ENCODE results near the gene SLC25A30. TPM values are rescaled to one million over a fixed set of nuclear protein-coding genes. Genes with fewer than 3 reads are reported as not detected.
"Not testable (repeated sequence)": the region's sequence is repeated elsewhere in the genome, so short reads cannot be mapped to it uniquely, and the experiment has no call there.

The SLC25A30 gene
- total RNA-seq, 2 experiments from 2014 or later: 18.9 to 21.2 TPM

GRCh38 chr13:45433381-45433790, 15.2 kb upstream of the SLC25A30 start:
- H3K4me1 Mint-ChIP-seq (ENCODE audit: low read depth): no peaks in the 10 kb centered on the region
- no peak for DNase-seq
- H3K36me3 Mint-ChIP-seq (ENCODE audit: low read depth): no peaks in the 10 kb centered on the region
- no peak overlapping the region for H3K4me3 Mint-ChIP-seq
- ChIA-PET CTCF (no interaction called here), POLR2A (interaction anchor here (1.2 kb wide), 1 partner anchor 55 kb away, joined by 3 read pairs; no protein-coding TSS in a partner anchor)
- TF ChIP-seq, protein P1, sequence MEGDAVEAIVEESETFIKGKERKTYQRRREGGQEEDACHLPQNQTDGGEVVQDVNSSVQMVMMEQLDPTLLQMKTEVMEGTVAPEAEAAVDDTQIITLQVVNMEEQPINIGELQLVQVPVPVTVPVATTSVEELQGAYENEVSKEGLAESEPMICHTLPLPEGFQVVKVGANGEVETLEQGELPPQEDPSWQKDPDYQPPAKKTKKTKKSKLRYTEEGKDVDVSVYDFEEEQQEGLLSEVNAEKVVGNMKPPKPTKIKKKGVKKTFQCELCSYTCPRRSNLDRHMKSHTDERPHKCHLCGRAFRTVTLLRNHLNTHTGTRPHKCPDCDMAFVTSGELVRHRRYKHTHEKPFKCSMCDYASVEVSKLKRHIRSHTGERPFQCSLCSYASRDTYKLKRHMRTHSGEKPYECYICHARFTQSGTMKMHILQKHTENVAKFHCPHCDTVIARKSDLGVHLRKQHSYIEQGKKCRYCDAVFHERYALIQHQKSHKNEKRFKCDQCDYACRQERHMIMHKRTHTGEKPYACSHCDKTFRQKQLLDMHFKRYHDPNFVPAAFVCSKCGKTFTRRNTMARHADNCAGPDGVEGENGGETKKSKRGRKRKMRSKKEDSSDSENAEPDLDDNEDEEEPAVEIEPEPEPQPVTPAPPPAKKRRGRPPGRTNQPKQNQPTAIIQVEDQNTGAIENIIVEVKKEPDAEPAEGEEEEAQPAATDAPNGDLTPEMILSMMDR (IDR thresholded peaks at IDR 0.05): no peak
- no peaks in the 10 kb centered on the region for H3K27me3 Mint-ChIP-seq
- H3K9me3 Mint-ChIP-seq: no peaks in the 10 kb centered on the region
- ATAC-seq: no peak
- H3K27ac Mint-ChIP-seq: no peak overlapping the region
- intact Hi-C loops (cut with micrococcal nuclease): no loop called here

DNA sequence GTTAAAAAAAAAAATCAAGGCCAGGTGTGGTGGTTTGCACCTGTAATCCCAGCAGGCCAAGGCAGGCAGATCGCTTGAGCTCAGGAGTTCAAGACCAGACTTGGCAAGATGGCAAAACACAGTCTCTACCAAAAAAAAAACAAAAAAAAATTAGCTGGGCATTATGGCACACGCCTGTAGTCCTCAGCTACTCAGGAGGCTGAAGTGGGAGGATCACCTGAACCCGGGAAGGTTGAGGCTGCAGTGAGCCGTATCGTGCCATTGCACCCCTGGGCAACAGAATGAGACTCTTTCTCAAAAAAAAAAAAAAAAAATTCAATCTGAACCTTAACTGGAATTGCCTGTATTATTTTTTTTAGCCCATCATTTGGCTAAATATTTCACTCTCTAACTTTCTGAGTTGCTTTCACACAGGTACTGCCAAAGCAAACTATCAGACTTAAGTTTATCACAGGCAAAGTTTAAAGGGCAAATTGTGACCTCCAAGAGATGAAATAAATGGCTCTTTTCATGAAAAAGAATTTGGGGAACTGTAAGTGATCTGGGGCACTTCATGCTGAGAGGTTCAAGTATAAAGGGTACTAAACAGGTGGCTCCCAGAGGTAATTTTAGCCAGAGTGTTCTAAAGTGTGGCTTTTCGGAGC, 14.7 kb upstream of the SLC25A30 start:
- TF ChIP-seq, protein P1 (IDR thresholded peaks at IDR 0.05): no peak
- no peak for DNase-seq
- no peaks in the 10 kb centered on the region for H3K4me1 Mint-ChIP-seq (ENCODE audit: low read depth)
- no peaks in the 10 kb centered on the region for H3K9me3 Mint-ChIP-seq
- H3K27me3 Mint-ChIP-seq: no peaks in the 10 kb centered on the region
- H3K36me3 Mint-ChIP-seq (ENCODE audit: low read depth): no peaks in the 10 kb centered on the region
- CTCF ChIA-PET: interaction anchor here (0.7 kb wide), 1 partner anchor 18 kb away, joined by 3 read pairs; no protein-coding TSS in a partner anchor
- ATAC-seq: no peak
- H3K4me3 Mint-ChIP-seq: no peak overlapping the region
- H3K27ac Mint-ChIP-seq: no peak overlapping the region
- POLR2A ChIA-PET: interaction anchor here (1.2 kb wide), 1 partner anchor 56 kb away, joined by 3 read pairs; no protein-coding TSS in a partner anchor
- intact Hi-C loops (cut with micrococcal nuclease): no loop called here

DNA sequence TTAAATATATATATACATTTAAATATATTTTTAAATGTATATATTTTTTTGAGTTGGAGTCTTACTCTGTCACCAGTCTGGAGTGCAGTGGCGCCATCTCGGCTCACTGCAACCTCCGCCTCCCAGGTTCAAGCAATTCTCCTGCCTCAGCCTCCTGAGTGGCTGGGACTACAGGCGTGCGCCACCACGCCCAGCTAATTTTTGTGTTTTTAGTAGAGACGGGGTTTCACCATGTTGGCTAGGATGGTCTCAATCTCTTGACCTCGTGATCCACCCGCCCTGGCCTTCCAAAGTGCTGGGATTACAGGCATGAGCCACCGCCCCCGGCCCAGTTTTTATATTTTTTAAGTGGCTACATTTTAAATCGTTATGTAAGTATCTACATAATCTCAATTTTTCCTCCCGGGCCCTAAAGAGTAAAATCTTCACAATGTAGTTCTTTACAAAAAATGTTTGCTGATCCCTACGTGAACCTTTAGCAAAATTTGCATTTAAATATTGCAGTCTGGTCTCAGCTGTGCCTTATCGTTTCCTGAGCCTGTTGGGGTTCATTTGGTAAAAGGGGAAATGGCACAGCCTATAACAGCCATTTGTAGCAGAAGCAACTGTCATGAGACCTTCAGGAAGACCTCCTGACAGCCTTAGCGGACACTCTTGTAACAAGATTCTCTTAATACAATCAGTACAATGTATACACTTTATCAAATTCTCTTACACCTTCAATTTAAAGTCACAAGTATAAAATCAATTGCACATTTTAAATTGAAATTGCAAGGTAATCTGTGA, 8.1 kb upstream of the SLC25A30 start:
- H3K4me3 Mint-ChIP-seq; H3K27me3 Mint-ChIP-seq; H3K9me3 Mint-ChIP-seq; ATAC-seq; intact Hi-C loops (cut with micrococcal nuclease); H3K4me1 Mint-ChIP-seq (ENCODE audit: low read depth); H3K27ac Mint-ChIP-seq; DNase-seq; H3K36me3 Mint-ChIP-seq (ENCODE audit: low read depth): not testable (repeated sequence)
- ChIA-PET POLR2A (interaction anchor here (0.7 to 0.9 kb wide), 2 partner anchors 36 to 57 kb away, joined by 3 to 5 read pairs; no protein-coding TSS in a partner anchor), CTCF (interaction anchor here (0.8 to 1.1 kb wide), 2 partner anchors 13 to 56 kb away, joined by 3 read pairs; no protein-coding TSS in a partner anchor)

- intact Hi-C loops (cut with micrococcal nuclease): no loop called here
- ChIA-PET POLR2A (interaction anchor here (0.6 to 2.6 kb wide), 2 partner anchors 42 to 56 kb away, joined by 3 to 10 read pairs; partner anchors contain the start of gene COG3), CTCF (no interaction called here)
- Mint-ChIP-seq H3K9me3 (no peaks in the 10 kb centered on the region), H3K27me3 (no peaks in the 10 kb centered on the region), H3K36me3 (ENCODE audit: low read depth) (no peaks in the 10 kb centered on the region), H3K4me1 (ENCODE audit: low read depth) (peaks cover 2% of the 10 kb centered on the region), H3K27ac (no peak overlapping the region), H3K4me3 (no peak overlapping the region)
- DNase-seq (peak; percentile 21), ATAC-seq (no peak)
- TF ChIP-seq, protein P1 (IDR thresholded peaks at IDR 0.05): no peak
Measured at GRCh38 chr13:45422731-45423292, 4.6 kb upstream of the SLC25A30 start.

- no peak for ATAC-seq
- no peak for DNase-seq
- H3K4me1 Mint-ChIP-seq (ENCODE audit: low read depth): peaks cover 7% of the 10 kb centered on the region
- peaks cover 2% of the 10 kb centered on the region for H3K36me3 Mint-ChIP-seq (ENCODE audit: low read depth)
- no peaks in the 10 kb centered on the region for H3K27me3 Mint-ChIP-seq
- H3K9me3 Mint-ChIP-seq: no peaks in the 10 kb centered on the region
- no peak overlapping the region for H3K4me3 Mint-ChIP-seq
- ChIA-PET CTCF (interaction anchor here (1.6 kb wide), 1 partner anchor 48 kb away, joined by 4 read pairs; no protein-coding TSS in a partner anchor), POLR2A (no interaction called here)
- TF ChIP-seq, protein P1 (IDR thresholded peaks at IDR 0.05): no peak
- no peak overlapping the region for H3K27ac Mint-ChIP-seq
- intact Hi-C loops (cut with micrococcal nuclease): no loop called here
Measured at GRCh38 chr13:45419945-45420344, 1.8 kb upstream of the SLC25A30 start.

- DNase-seq; CTCF ChIA-PET; H3K9me3 Mint-ChIP-seq; H3K36me3 Mint-ChIP-seq (ENCODE audit: low read depth); H3K27me3 Mint-ChIP-seq; H3K27ac Mint-ChIP-seq; intact Hi-C loops (cut with micrococcal nuclease); H3K4me3 Mint-ChIP-seq; ATAC-seq: not testable (repeated sequence)
- POLR2A ChIA-PET: interaction anchor here (4.5 kb wide), 1 partner anchor 24 kb away, joined by 28 read pairs; no protein-coding TSS in a partner anchor
- H3K4me1 Mint-ChIP-seq (ENCODE audit: low read depth): peaks cover 12% of the 10 kb centered on the region
Measured at GRCh38 chr13:45419389-45419788, 1.2 kb upstream of the SLC25A30 start.

All from activated CD8-positive, alpha-beta T cell treated with anti-CD3 and anti-CD28 coated beads for 36 hours (primary cell).